ENCODE measurements around the gene SEMA6D. TPM values are rescaled to one million over a fixed set of nuclear protein-coding genes. Genes with fewer than 3 reads are reported as not detected.

Gene SEMA6D
- total and polyA plus RNA-seq, 10 of the 15 experiments (the other 5 are each of a cell fraction or from before 2014, with no cell fraction given) = 0.01 to 0.52 (median 0.09) TPM; not detected in 6

DNA sequence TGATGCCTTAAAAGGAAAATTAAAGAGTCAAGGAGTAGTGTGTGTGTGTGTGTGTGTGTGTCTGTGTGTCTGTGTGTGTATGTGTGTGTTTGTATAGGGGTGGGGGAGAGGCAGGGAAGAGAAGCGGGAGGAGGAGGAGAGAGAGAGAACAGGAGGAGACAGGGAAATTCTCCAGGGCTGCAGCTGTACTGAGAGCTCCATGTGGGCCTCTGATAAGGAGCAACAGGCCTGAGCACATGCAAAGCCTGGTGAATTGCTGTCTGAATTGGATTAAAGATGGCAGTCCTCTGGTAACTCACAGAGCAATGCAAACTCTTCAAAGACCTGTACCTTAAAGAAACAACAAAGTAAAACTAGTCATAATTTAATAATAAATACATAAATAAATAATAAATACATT is 70.6 kb downstream of the SEMA6D start:
- ChIA-PET CTCF (no interaction called here), SMC1A (ENCODE audit: uncharacterized antibody, unreplicated experiment) (no interaction called here), POLR2A (no interaction called here), RAD21 (ENCODE audit: unreplicated experiment) (no interaction called here)
- TF ChIP-seq BCLAF1 (IDR thresholded peaks at IDR 0.05) (no peak), SKIL (IDR thresholded peaks at IDR 0.05; ENCODE audit: low read depth, poor library complexity, severe bottlenecking) (no peak), MTA2 (IDR thresholded peaks at IDR 0.05; ENCODE audit: low read depth) (no peak), STAT3 (IDR thresholded peaks at IDR 0.05; ENCODE audit: low read depth, low read length) (no peak)
- no peaks in the 10 kb centered on the region for H3K36me3 ChIP-seq (ENCODE audit: control insufficient read depth in 2 of 2, insufficient read depth in 2 of 2, low read length in 1 of 2)
- no peak overlapping the region for H2AFZ ChIP-seq (ENCODE audit: control insufficient read depth, low read depth, low read length)
- DNase-seq (ENCODE audit: low read depth, low spot score) = no peak
- intact Hi-C loops (cut with micrococcal nuclease; ENCODE audit: unreplicated experiment) = no loop called here
- no peak for ATAC-seq
- no peak overlapping the region for H3K4me3 ChIP-seq
- H3K4me2 ChIP-seq (ENCODE audit: control insufficient read depth, insufficient read depth) = no peak overlapping the region
- 50% methylated on average over 1 of the region's 1 CpG for WGBS (ENCODE audit: insufficient coverage, insufficient replicate concordance, low lambda C conversion rate, missing lambda C conversion rate)
- no peaks in the 10 kb centered on the region for H3K79me2 ChIP-seq (ENCODE audit: control insufficient read depth, insufficient read depth, low read length)
- no peaks in the 10 kb centered on the region; the same call in 2 of the 3 replicates for H3K9me3 ChIP-seq (replicated peaks; ENCODE audit: control insufficient read depth, insufficient read depth, low read length)
- no peak overlapping the region for H3K27ac ChIP-seq (ENCODE audit: control insufficient read depth, insufficient read depth)
- H4K20me1 ChIP-seq (ENCODE audit: control insufficient read depth, insufficient read depth) = no peaks in the 10 kb centered on the region
- H3K27me3 ChIP-seq (replicated peaks in 1 of 2; ENCODE audit: control insufficient read depth in 2 of 2, insufficient read depth in 2 of 2, low read length in 1 of 2) = no peaks in the 10 kb centered on the region; a peak in 1 of 4 replicates
- FAIRE-seq = no peak
- in situ Hi-C loops (cut with MboI) = no loop called here
- H3K9ac ChIP-seq (ENCODE audit: control insufficient read depth, insufficient read depth, low read length) = no peak overlapping the region
- H3K4me1 ChIP-seq (ENCODE audit: control insufficient read depth, insufficient read depth, low read length) = no peaks in the 10 kb centered on the region
- no TSS peak for BruUV-seq (replicated peaks)
